GM12878 (cell line): ENCODE results near the gene PRDM15.

Source experiments
- CTCF ChIP-seq, 3 experiments: IDR thresholded peaks in 2 of 3; conservative IDR thresholded peaks in 1 of 3; 2 replicates each; pipeline ENCODE4 v1.5.1; 2011; ENCODE audit warnings: low read depth in 3 of 3, low read length in 3 of 3, mild to moderate bottlenecking in 3 of 3, control low read depth in 2 of 3, moderate library complexity in 2 of 3, inconsistent platforms in 1 of 3, mixed read lengths in 1 of 3; ENCODE audit not compliant: control insufficient read depth in 2 of 3, insufficient read depth in 1 of 3; ENCODE audit errors: extremely low read depth in 1 of 3
- RELA ChIP-seq: fragments of 450-650 bp; IDR thresholded peaks from 2 replicates; pipeline ENCODE4 v1.8.0; 2014; ENCODE audit warnings: borderline replicate concordance; ENCODE audit not compliant: partially characterized antibody
- TAF1 ChIP-seq: IDR thresholded peaks from 2 replicates; pipeline ENCODE4 v1.6.1; 2011; ENCODE audit warnings: mild to moderate bottlenecking, low read depth, low read length, borderline replicate concordance
- ZNF274 ChIP-seq: IDR thresholded peaks from one replicate; pipeline ENCODE4 v1.8.0; 2011; ENCODE audit not compliant: insufficient read length, insufficient read depth

DNA sequence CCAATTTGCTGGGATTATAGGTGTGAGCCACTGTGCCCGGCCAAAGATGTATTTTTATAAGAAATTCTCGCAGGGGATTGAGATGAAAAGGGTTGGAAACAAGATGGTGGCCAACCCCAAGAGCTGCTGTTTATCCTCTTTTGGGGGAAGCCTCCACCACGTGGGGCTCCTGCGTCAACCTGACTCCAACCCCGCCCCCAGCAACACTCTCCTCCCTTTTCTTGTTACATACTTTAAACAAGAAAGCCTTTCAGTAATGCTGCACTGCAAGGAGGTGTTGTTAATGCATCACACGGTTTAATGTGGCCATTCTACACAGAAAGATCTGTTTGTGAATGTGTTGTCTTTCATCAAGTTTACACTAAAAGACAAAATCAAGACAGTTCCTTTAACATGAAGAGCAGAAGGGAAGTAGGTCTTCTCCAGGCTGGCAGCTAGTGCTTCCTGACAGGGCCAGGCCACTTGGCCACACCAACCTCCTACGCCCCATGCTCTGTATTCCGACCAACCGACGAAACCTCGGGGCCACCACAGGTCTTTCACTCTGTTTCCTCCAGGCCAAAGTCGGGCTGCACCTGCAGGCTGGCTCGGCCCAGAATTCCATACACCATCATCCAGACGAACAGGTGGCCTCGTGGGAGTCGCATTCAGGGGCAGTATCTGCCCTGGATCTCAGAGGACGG is 48.7 kb upstream of the PRDM15 start:
- TF ChIP-seq TAF1 (no peak), ZNF274 (no peak), RELA (no peak), CTCF (IDR thresholded peaks at IDR 0.05 in 2 of 3, conservative IDR thresholded peaks at IDR 0.05 in 1 of 3; ENCODE audit: control insufficient read depth in 2 of 3, extremely low read depth in 1 of 3, insufficient read depth in 1 of 3, low read depth in 3 of 3, low read length in 3 of 3) (no peak)
